Keratinocyte (primary cell): ENCODE data around the gene TPST2. TPM values are rescaled to one million over a fixed set of nuclear protein-coding genes. Genes with fewer than 3 reads are reported as not detected.

ENCODE experiments used
- DNase-seq: peaks from one replicate; pipeline ENCODE4 v3.0.0-alpha.2; 2011; ENCODE audit warnings: low read depth, missing footprints, low spot score
- FAIRE-seq: peaks from 2 replicates; lab custom pipeline; 2011; peaks lifted over from hg19 to GRCh38; lab: Jason Lieb, UNC
- H2AFZ ChIP-seq: 2 replicates; pipeline ENCODE4 v1.6.0; 2012; ENCODE audit warnings: low read length, control low read depth, inconsistent platforms; ENCODE audit not compliant: control insufficient read depth
- H3K27ac ChIP-seq: 2 replicates; pipeline ENCODE4 v1.5.1; 2011; ENCODE audit warnings: low read length; ENCODE audit not compliant: control insufficient read depth, insufficient read depth
- H3K27me3 ChIP-seq: 3 replicates; pipeline ENCODE4 v1.6.0; 2011; ENCODE audit warnings: low read length; ENCODE audit not compliant: control insufficient read depth, insufficient read depth; ENCODE audit errors: extremely low read depth
- H3K36me3 ChIP-seq, 2 experiments: 2 replicates in 1 of 2; 3 replicates in 1 of 2; pipeline ENCODE4 v1.5.1; 2011; ENCODE audit warnings: low read length in 2 of 2, mild to moderate bottlenecking in 1 of 2; ENCODE audit not compliant: control insufficient read depth in 2 of 2, insufficient read depth in 2 of 2; ENCODE audit errors: extremely low read depth in 1 of 2
- H3K4me1 ChIP-seq: 3 replicates; pipeline ENCODE4 v1.5.1; 2011; ENCODE audit warnings: low read length; ENCODE audit not compliant: control insufficient read depth, insufficient read depth; ENCODE audit errors: extremely low read depth
- H3K4me2 ChIP-seq: 3 replicates; pipeline ENCODE4 v1.6.0; 2011; ENCODE audit warnings: low read depth, low read length; ENCODE audit not compliant: control insufficient read depth, insufficient read depth; ENCODE audit errors: extremely low read depth
- H3K4me3 ChIP-seq, 3 experiments: fragments of 200-600 bp in 1 of 3; sonication (generic) in 1 of 3; 2 replicates in 2 of 3; 3 replicates in 1 of 3; pipeline ENCODE4 v1.5.1; 2011 to 2016; ENCODE audit warnings: low read length in 3 of 3, mild to moderate bottlenecking in 3 of 3, control low read depth in 2 of 3, inconsistent platforms in 1 of 3, low read depth in 1 of 3, mixed read lengths in 1 of 3, mixed run types in 1 of 3, moderate library complexity in 1 of 3; ENCODE audit not compliant: control insufficient read depth in 2 of 3, insufficient read depth in 2 of 3; ENCODE audit errors: extremely low read depth in 1 of 3
- H3K79me2 ChIP-seq: 2 replicates; pipeline ENCODE4 v1.6.0; 2012; ENCODE audit warnings: low read length; ENCODE audit not compliant: control insufficient read depth, insufficient read depth
- H3K9ac ChIP-seq: 3 replicates; pipeline ENCODE4 v1.6.0; 2011; ENCODE audit warnings: low read length; ENCODE audit not compliant: control insufficient read depth, insufficient read depth; ENCODE audit errors: extremely low read depth
- H3K9me1 ChIP-seq: 3 replicates; pipeline ENCODE4 v1.6.0; 2011; ENCODE audit warnings: low read length; ENCODE audit not compliant: control insufficient read depth, insufficient read depth; ENCODE audit errors: extremely low read depth
- H3K9me3 ChIP-seq: 2 replicates; pipeline ENCODE4 v1.5.1; 2012; ENCODE audit warnings: low read depth, low read length; ENCODE audit not compliant: control insufficient read depth
- H4K20me1 ChIP-seq: 3 replicates; pipeline ENCODE4 v1.6.0; 2011; ENCODE audit warnings: low read length; ENCODE audit not compliant: control insufficient read depth, insufficient read depth; ENCODE audit errors: extremely low read depth
- EZH2 ChIP-seq: IDR thresholded peaks from one replicate; pipeline ENCODE4 v1.6.1; 2012; ENCODE audit warnings: inconsistent platforms, mild to moderate bottlenecking, low read length, moderate library complexity
- dilution Hi-C: fragments of 300-500 bp; cut with MboI; formaldehyde crosslinking; loops from one replicate; pipeline ENCODE4 v1.7.0; 2020; ENCODE audit warnings: low sequenced_read_pairs; ENCODE audit not compliant: extremely low pct_ligation_motif_present
- polyA plus RNA-seq, 5 experiments: library from polyadenylated mRNA; depleted of rRNA in 3 of 5; stranded (reverse) in 3 of 5; stranded (forward) in 1 of 5; unstranded in 1 of 5; fragments of >200 nt; gene quantifications; 1 replicate in 1 of 5; 2 replicates in 3 of 5; 3 replicates in 1 of 5; pipeline versions ENCODE4 v1.2.1 to v1.2.3, GENCODE V29; 2011 to 2012; ENCODE audit warnings: missing spikeins in 2 of 5, low read depth in 1 of 5, low replicate concordance in 1 of 5
- TF ChIP-seq, protein P1 (sequence below), 3 experiments: IDR thresholded peaks in 1 of 3; conservative IDR thresholded peaks in 1 of 3; optimal IDR thresholded peaks in 1 of 3; 2 replicates in 2 of 3; 3 replicates in 1 of 3; pipeline versions ENCODE3 to v1.5.1; 2011; ENCODE audit warnings: low read length in 3 of 3, mild to moderate bottlenecking in 3 of 3, moderate library complexity in 2 of 3, control low read depth in 1 of 3, inconsistent platforms in 1 of 3; ENCODE audit not compliant: insufficient read depth in 2 of 3; ENCODE audit errors: extremely low read depth in 1 of 3

TPST2 gene
- polyA plus RNA-seq, 1 donor (not counting 4 experiments of a cell fraction or from before 2014, with no cell fraction given), result 22.4 TPM

DNA sequence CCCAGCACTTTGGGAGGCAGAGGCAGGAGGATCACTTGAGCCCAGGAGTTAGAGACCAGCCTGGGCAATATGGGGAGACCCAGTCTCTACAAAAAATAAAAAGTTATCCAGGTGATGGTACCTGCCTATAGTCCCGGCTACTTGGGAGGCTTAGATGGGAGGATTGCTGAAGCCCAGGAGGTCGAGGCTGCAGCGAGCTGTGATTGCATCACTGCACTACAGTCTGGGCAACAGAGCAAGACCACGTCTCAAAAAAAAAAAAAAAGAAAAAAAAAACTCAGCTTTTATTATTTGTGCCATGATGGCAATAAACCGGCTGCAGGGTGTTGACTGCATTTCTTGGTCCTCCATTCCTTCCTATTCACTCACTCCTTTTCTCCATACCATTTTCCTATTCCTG is 44.1 kb downstream of the TPST2 start:
- no peak overlapping the region for H3K4me3 ChIP-seq
- H3K9ac ChIP-seq, result no peak overlapping the region
- peaks cover 22% of the 10 kb centered on the region for H3K4me1 ChIP-seq
- dilution Hi-C loops, result no loop called here
- H3K9me1 ChIP-seq, result no peaks in the 10 kb centered on the region
- H3K4me2 ChIP-seq, result no peak overlapping the region
- no peaks in the 10 kb centered on the region for H3K9me3 ChIP-seq
- FAIRE-seq (no peak), DNase-seq (no peak)
- no peak overlapping the region for H3K27ac ChIP-seq
- no peak for TF ChIP-seq EZH2
- TF ChIP-seq, protein P1, sequence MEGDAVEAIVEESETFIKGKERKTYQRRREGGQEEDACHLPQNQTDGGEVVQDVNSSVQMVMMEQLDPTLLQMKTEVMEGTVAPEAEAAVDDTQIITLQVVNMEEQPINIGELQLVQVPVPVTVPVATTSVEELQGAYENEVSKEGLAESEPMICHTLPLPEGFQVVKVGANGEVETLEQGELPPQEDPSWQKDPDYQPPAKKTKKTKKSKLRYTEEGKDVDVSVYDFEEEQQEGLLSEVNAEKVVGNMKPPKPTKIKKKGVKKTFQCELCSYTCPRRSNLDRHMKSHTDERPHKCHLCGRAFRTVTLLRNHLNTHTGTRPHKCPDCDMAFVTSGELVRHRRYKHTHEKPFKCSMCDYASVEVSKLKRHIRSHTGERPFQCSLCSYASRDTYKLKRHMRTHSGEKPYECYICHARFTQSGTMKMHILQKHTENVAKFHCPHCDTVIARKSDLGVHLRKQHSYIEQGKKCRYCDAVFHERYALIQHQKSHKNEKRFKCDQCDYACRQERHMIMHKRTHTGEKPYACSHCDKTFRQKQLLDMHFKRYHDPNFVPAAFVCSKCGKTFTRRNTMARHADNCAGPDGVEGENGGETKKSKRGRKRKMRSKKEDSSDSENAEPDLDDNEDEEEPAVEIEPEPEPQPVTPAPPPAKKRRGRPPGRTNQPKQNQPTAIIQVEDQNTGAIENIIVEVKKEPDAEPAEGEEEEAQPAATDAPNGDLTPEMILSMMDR (optimal IDR thresholded peaks at IDR 0.05 in 1 of 3, IDR thresholded peaks at IDR 0.05 in 1 of 3, conservative IDR thresholded peaks at IDR 0.05 in 1 of 3; ENCODE audit: extremely low read depth in 1 of 3, insufficient read depth in 2 of 3, low read length in 3 of 3), result no peak
- H3K79me2 ChIP-seq, result peaks cover 4% of the 10 kb centered on the region
- H4K20me1 ChIP-seq, result no peaks in the 10 kb centered on the region
- no peaks in the 10 kb centered on the region for H3K27me3 ChIP-seq
- H3K36me3 ChIP-seq, result peaks cover 7 to 8% of the 10 kb centered on the region in 2 experiments
- no peak overlapping the region for H2AFZ ChIP-seq

DNA sequence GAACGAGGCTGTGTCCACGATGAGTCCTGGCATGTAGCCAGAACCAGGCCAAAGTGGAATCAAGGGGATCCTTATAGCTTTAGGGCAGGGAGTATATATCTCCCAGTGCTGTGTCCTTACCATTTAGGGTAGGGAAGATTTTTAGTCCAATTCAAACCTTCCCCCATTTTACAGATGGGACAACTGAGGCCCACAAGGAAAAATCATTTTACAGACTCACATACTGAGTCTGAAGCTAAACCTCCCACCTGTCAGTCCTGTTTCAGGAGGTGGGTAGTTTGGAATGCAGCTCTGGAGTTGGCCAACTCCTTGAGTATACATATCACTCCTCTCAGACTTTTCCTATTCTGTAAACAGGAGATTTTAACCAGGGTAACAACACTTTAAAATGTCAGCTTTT is 44.5 kb downstream of the TPST2 start:
- Histone ChIP-seq H4K20me1 (no peaks in the 10 kb centered on the region), H3K4me1 (peaks cover 18% of the 10 kb centered on the region), H3K4me3 (no peak overlapping the region), H3K9me1 (no peaks in the 10 kb centered on the region), H3K9ac (no peak overlapping the region), H3K4me2 (no peak overlapping the region), H3K79me2 (no peaks in the 10 kb centered on the region), H2AFZ (no peak overlapping the region), H3K36me3 (peaks cover 8 to 12% of the 10 kb centered on the region in 2 experiments), H3K27ac (no peak overlapping the region), H3K27me3 (no peaks in the 10 kb centered on the region), H3K9me3 (no peaks in the 10 kb centered on the region)
- DNase-seq, result no peak
- no peak for FAIRE-seq
- TF ChIP-seq EZH2, result no peak
- TF ChIP-seq, protein P1 (optimal IDR thresholded peaks at IDR 0.05 in 1 of 3, IDR thresholded peaks at IDR 0.05 in 1 of 3, conservative IDR thresholded peaks at IDR 0.05 in 1 of 3; ENCODE audit: extremely low read depth in 1 of 3, insufficient read depth in 2 of 3, low read length in 3 of 3), result no peak
- dilution Hi-C loops, result no loop called here
